Neuronal stem cell (in vitro differentiated cells): ENCODE data around the gene SIGMAR1.

Experiments used
- DNase-seq: peaks from one replicate; pipeline ENCODE4 v3.0.0-alpha.2; 2013; ENCODE audit warnings: low spot score
- H2AFZ ChIP-seq: one replicate; pipeline ENCODE4 v1.6.1; 2013; ENCODE audit warnings: mild to moderate bottlenecking, low read length, inconsistent platforms
- H2AK5ac ChIP-seq: 2 replicates; pipeline ENCODE4 v1.6.1; 2013; ENCODE audit warnings: low read depth, mild to moderate bottlenecking, inconsistent platforms, low read length, moderate library complexity, mixed read lengths
- H2BK120ac ChIP-seq: 2 replicates; pipeline ENCODE4 v1.6.1; 2013; ENCODE audit warnings: low read depth, mild to moderate bottlenecking, inconsistent platforms, low read length, moderate library complexity, mixed read lengths
- H2BK12ac ChIP-seq: one replicate; pipeline ENCODE4 v1.6.1; 2013; ENCODE audit warnings: low read length, inconsistent platforms
- H2BK15ac ChIP-seq: 2 replicates; pipeline ENCODE4 v1.6.1; 2013; ENCODE audit warnings: mild to moderate bottlenecking, low read length, inconsistent platforms, mixed read lengths
- H2BK5ac ChIP-seq: one replicate; pipeline ENCODE4 v1.6.1; 2013; ENCODE audit warnings: inconsistent platforms, mild to moderate bottlenecking, low read length, moderate library complexity
- H3K14ac ChIP-seq: one replicate; pipeline ENCODE4 v1.6.1; 2013; ENCODE audit warnings: low read length, inconsistent platforms
- H3K18ac ChIP-seq: 2 replicates; pipeline ENCODE4 v1.6.1; 2013; ENCODE audit warnings: low read length, inconsistent platforms
- H3K23ac ChIP-seq: 2 replicates; pipeline ENCODE4 v1.6.1; 2013; ENCODE audit warnings: low read depth, mild to moderate bottlenecking, mixed read lengths, low read length, inconsistent platforms; ENCODE audit not compliant: poor library complexity
- H3K27ac ChIP-seq: replicated peaks from 3 replicates; pipeline ENCODE4 v1.5.1; 2013; ENCODE audit warnings: low read length, inconsistent platforms
- H3K27me3 ChIP-seq, 3 experiments: 2 replicates each; pipeline ENCODE4 v1.6.1; 2013; ENCODE audit warnings: low read length in 3 of 3, mild to moderate bottlenecking in 2 of 3, inconsistent platforms in 1 of 3, low read depth in 1 of 3, mixed read lengths in 1 of 3, moderate library complexity in 1 of 3; ENCODE audit not compliant: control insufficient read depth in 3 of 3, insufficient read depth in 3 of 3
- H3K36me3 ChIP-seq, 2 donors: replicated peaks in 1 of 2; 2 replicates each; pipeline ENCODE4 v1.6.1; 2013; ENCODE audit warnings: low read length in 2 of 2; ENCODE audit not compliant: control insufficient read depth in 2 of 2, insufficient read depth in 2 of 2
- H3K4ac ChIP-seq: 2 replicates; pipeline ENCODE4 v1.6.1; 2013; ENCODE audit warnings: inconsistent platforms, mild to moderate bottlenecking, low read length, moderate library complexity
- H3K4me1 ChIP-seq, 2 donors: 1 replicate in 1 of 2; 2 replicates in 1 of 2; pipeline ENCODE4 v1.6.1; 2013; ENCODE audit warnings: low read length in 2 of 2, low read depth in 1 of 2; ENCODE audit not compliant: control insufficient read depth in 2 of 2, insufficient read depth in 1 of 2
- H3K4me2 ChIP-seq: one replicate; pipeline ENCODE4 v1.6.1; 2013; ENCODE audit warnings: mild to moderate bottlenecking, low read length, inconsistent platforms; ENCODE audit not compliant: insufficient read depth, poor library complexity, severe bottlenecking
- H3K4me3 ChIP-seq, 2 donors: 2 replicates each; pipeline ENCODE4 v1.5.1; 2013; ENCODE audit warnings: low read length in 2 of 2, mild to moderate bottlenecking in 2 of 2, inconsistent platforms in 1 of 2, moderate library complexity in 1 of 2
- H3K79me1 ChIP-seq: one replicate; pipeline ENCODE4 v1.6.1; 2013; ENCODE audit warnings: low read depth, mild to moderate bottlenecking, inconsistent platforms, low read length, moderate library complexity
- H3K9ac ChIP-seq: one replicate; pipeline ENCODE4 v1.6.1; 2013; ENCODE audit warnings: mild to moderate bottlenecking, low read depth, low read length, inconsistent platforms; ENCODE audit not compliant: poor library complexity
- H3K9me3 ChIP-seq, 2 donors: replicated peaks in 1 of 2; 2 replicates each; pipeline versions ENCODE3 to v1.6.1; 2013; ENCODE audit warnings: low read length in 2 of 2, mild to moderate bottlenecking in 2 of 2, inconsistent platforms in 1 of 2, low read depth in 1 of 2, mixed read lengths in 1 of 2, moderate library complexity in 1 of 2; ENCODE audit not compliant: control insufficient read depth in 2 of 2, insufficient read depth in 1 of 2
- H4K8ac ChIP-seq: one replicate; pipeline ENCODE4 v1.6.1; 2013; ENCODE audit warnings: low read depth, mild to moderate bottlenecking, inconsistent platforms, low read length, moderate library complexity
- H4K91ac ChIP-seq: one replicate; pipeline ENCODE4 v1.6.1; 2013; ENCODE audit warnings: low read length, low read depth, mild to moderate bottlenecking, inconsistent platforms; ENCODE audit not compliant: poor library complexity
- WGBS, 2 donors: extraction: QIAGEN DNeasy Blood & Tissue Kit; methylation state at CpG; one replicate each; pipeline ENCODE4 v1.1.7; 2013; ENCODE audit warnings: missing lambda C conversion rate in 2 of 2, mixed read lengths in 1 of 2; ENCODE audit not compliant: insufficient read length in 2 of 2, insufficient replicate concordance in 1 of 2; ENCODE audit errors: extremely low coverage in 2 of 2; 5-methylcytosine and 5-hydroxymethylcytosine counted together

SIGMAR1 gene

GRCh38 chr9:34623374-34624235 lies 14.0 kb downstream of the SIGMAR1 start:
- no peak for DNase-seq
- peak overlapping the region; percentile 98 for H2BK12ac ChIP-seq
- peak overlapping the region; percentile 97 for H2BK120ac ChIP-seq
- H4K8ac ChIP-seq: peak overlapping the region; percentile 99
- H2BK15ac ChIP-seq: peak overlapping the region; percentile 92
- peaks cover 2% of the 10 kb centered on the region for H3K79me1 ChIP-seq
- peak overlapping the region; percentile 42 for H3K4ac ChIP-seq
- peak overlapping the region; percentile 94 for H4K91ac ChIP-seq
- no peaks in the 10 kb centered on the region for H3K9me3 ChIP-seq
- peaks cover under 1 to 7% of the 10 kb centered on the region in 2 donors for H3K36me3 ChIP-seq
- peak overlapping the region; percentile 100 for H2AK5ac ChIP-seq
- H3K9ac ChIP-seq: no peak overlapping the region
- H3K23ac ChIP-seq: no peak overlapping the region
- H2AFZ ChIP-seq: peak overlapping the region; percentile 94
- peak overlapping the region; percentile 72 for H3K14ac ChIP-seq
- H3K4me2 ChIP-seq: no peak overlapping the region
- peak overlapping the region; percentile 93 for H2BK5ac ChIP-seq
- peaks cover 18 to 42% of the 10 kb centered on the region in 2 donors for H3K4me1 ChIP-seq
- no CpG with 5 or more reads among the region's 63 CpGs for WGBS, 2 donors
- H3K4me3 ChIP-seq: peak overlapping the region in 1 of 2 donors; percentile 44
- peak overlapping the region; percentile 94 for H3K18ac ChIP-seq
- H3K27me3 ChIP-seq: peaks cover 0 to 42% (median 12%) of the 10 kb centered on the region in 3 experiments
- peak overlapping the region; percentile 100 for H3K27ac ChIP-seq

DNA sequence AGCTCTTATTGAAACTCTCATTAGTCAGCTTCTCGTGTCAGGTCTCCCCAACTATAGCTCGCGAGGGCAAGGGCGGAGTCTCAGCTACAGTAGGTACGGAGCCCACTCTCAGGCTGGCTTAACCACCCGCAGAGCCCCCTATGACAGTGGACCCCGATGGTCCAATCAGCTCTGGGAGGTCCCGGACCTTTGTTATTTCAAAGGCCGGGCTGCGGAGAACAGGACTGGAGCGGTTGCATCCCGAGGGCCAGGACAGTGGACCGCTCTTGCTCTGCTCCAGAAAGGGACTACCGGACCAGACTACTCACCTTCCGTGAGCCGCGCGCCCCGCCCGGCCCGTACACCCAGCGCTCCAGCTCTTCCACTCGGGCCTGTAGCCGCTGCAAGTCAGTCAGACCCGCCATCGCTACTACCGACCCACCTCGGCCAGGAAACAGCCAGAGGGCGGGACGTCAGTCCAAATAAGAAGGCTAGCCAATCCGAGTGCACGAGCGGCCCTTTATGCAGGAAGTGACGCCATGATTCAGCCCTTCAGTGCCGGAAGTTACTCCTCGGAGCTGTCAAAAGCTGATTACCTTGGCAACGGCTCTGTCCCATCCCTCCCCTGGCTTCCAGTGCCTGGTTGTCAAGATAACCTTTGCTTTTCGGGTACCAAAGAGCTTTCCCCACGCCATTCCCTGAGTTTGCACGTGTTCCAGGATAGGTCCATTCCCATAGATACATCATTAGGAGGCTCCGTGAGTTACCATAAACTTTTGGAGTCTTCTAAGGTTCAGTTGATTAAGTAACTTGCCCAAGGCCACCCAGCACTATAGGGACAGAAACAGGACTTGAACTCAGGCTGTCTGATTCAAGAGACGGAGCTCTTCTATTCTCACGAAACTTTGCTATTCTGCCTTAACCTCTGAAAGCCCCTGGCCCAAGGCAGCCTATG lies 17.3 kb downstream of the SIGMAR1 start, which contains the start of gene DCTN3:
TSS of gene DCTN3 (minus strand) at position 435 of the 934 bp plus-strand sequence. CDS start at position 404, 31 bp downstream.
- Histone ChIP-seq H2BK15ac (peak within 1 kb of the TSS; percentile 20), H2AK5ac (no peak within 1 kb of the TSS), H3K27me3 (peaks cover 0 to 10% (median 0%) of the 10 kb centered on the region in 3 experiments), H4K91ac (no peak within 1 kb of the TSS), H3K36me3 (peaks cover 23 to 29% of the 10 kb centered on the region in 2 donors), H3K9me3 (no peaks in the 10 kb centered on the region), H3K27ac (no peak within 1 kb of the TSS), H2BK120ac (no peak within 1 kb of the TSS), H2BK12ac (no peak within 1 kb of the TSS), H3K23ac (no peak within 1 kb of the TSS), H3K79me1 (no peaks in the 10 kb centered on the region), H4K8ac (no peak within 1 kb of the TSS), H3K9ac (peak within 1 kb of the TSS; percentile 88), H3K4me2 (peak within 1 kb of the TSS; percentile 87), H2BK5ac (no peak within 1 kb of the TSS), H3K4me1 (peaks cover 15 to 19% of the 10 kb centered on the region in 2 donors), H2AFZ (peak within 1 kb of the TSS; percentile 90), H3K4ac (no peak within 1 kb of the TSS), H3K14ac (no peak within 1 kb of the TSS), H3K18ac (peak within 1 kb of the TSS; percentile 68), H3K4me3 (peak within 1 kb of the TSS; percentile 68 to 88)
- no CpG with 5 or more reads among the region's 43 CpGs for WGBS, 2 donors
- peak; percentile 90 for DNase-seq

DNA sequence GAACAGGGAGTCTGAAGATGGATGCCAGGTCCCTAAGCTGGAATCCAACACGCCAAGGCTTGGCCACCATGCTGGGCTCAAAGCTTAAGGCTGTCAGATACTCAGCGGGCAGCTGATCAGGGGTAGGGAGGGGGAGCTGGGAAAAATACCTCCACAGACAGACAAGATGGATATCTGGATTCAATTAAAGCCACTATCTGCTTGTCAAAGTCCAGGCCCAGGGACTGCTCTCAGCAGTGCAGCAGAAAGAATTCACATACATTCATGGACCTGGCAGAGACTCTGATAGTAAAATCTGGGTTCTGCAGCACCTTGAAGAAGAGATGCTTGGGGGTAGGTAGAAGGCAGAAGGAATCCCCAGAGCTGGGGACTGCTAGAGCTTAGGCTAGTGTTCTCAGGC lies 22.5 kb downstream of the SIGMAR1 start:
- no peak overlapping the region for H3K27ac ChIP-seq
- no peak overlapping the region for H3K14ac ChIP-seq
- WGBS, 2 donors: no CpG with 5 or more reads among the region's 2 CpGs
- H2BK120ac ChIP-seq: no peak overlapping the region
- no peak overlapping the region for H3K18ac ChIP-seq
- no peak overlapping the region for H2AFZ ChIP-seq
- no peak overlapping the region for H2BK12ac ChIP-seq
- peaks cover 29 to 48% of the 10 kb centered on the region in 2 donors for H3K36me3 ChIP-seq
- H3K4me3 ChIP-seq: no peak overlapping the region
- no peak overlapping the region for H4K8ac ChIP-seq
- no peaks in the 10 kb centered on the region for H3K27me3 ChIP-seq
- no peak overlapping the region for H2BK15ac ChIP-seq
- H4K91ac ChIP-seq: no peak overlapping the region
- DNase-seq: no peak
- no peaks in the 10 kb centered on the region for H3K9me3 ChIP-seq
- H3K23ac ChIP-seq: no peak overlapping the region
- no peak overlapping the region for H2AK5ac ChIP-seq
- no peak overlapping the region for H3K9ac ChIP-seq
- H3K4me2 ChIP-seq: no peak overlapping the region
- H3K4me1 ChIP-seq: peaks cover 14 to 18% of the 10 kb centered on the region in 2 donors
- peaks cover 6% of the 10 kb centered on the region for H3K79me1 ChIP-seq
- no peak overlapping the region for H3K4ac ChIP-seq
- H2BK5ac ChIP-seq: no peak overlapping the region
